Heart left ventricle (tissue), 13 donors: ENCODE results near the gene TBC1D19.

Experiments used
- POLR2A ChIP-seq, 2 donors: fragments of 450-650 bp; IDR thresholded peaks; one replicate each; pipeline ENCODE4 v1.6.1; 2017; ENCODE audit warnings: antibody characterized with exemption in 2 of 2, mild to moderate bottlenecking in 2 of 2, moderate library complexity in 2 of 2
- TF ChIP-seq, protein P1 (sequence below), 12 donors: fragments of 200-600 bp; sonication (generic) in 4 of 12; IDR thresholded peaks; one replicate each; pipeline versions ENCODE4 v1.5.0 to v1.8.0; 2018 to 2022; ENCODE audit warnings: antibody characterized with exemption in 12 of 12, mild to moderate bottlenecking in 5 of 12
- donor health status: ischemic (EF 13 %, LVEDD 7.1; RV severe dilation, severe dysfunction).
- donor health status: DM: no; HTN: yes; CAD: no.
- donor health status: DM: no; HTN: no; CAD: no.
- donor health status: ischemic (EF 25% LVEDD 6.9; RV normal size, moderate dysfunction).
- donor health status: ischemic (EF 25% LVEDD 5.7; RV mildly dilated, moderate dysfunction).
- donor health status: ischemic (EF 35%, LVEDD 5.7; RV mildly dilated, moderate dysfunction).
- donor health status: nonischemic (EF 11% LVEDD 7.7; RV severe dilation, severe dysfunction).
- donor health status: DM: yes; HTN: yes; CAD: no.
- donor health status: PGD.
- donor health status: ischemic (EF 29% LVEDD 5.4; RV normal size, mild dysfunction).
- donor health status: nonischemic (EF 23%, LVEDD 6.1; RV moderate dilation, normal function).

DNA sequence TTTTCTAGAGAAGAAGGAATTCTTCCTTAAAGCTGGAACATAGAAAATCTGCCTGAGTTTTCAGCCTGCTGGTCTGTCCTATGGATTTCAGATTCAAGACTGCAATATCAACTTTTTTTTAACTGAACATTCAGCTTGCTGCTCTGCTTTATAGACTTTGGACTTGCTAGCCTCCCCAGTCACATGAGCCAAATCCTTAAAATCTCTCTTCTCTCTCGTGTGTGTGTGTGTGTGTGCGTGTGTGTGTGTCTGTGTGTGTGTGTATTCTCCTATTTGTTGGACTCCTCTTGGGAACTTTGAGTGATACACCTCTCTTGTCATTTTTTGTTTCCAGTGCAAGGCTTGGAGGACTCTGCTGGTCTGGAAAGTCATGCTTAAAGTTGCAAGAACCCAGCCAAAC is 6.8 kb upstream of the TBC1D19 start:
- TF ChIP-seq, protein P1, sequence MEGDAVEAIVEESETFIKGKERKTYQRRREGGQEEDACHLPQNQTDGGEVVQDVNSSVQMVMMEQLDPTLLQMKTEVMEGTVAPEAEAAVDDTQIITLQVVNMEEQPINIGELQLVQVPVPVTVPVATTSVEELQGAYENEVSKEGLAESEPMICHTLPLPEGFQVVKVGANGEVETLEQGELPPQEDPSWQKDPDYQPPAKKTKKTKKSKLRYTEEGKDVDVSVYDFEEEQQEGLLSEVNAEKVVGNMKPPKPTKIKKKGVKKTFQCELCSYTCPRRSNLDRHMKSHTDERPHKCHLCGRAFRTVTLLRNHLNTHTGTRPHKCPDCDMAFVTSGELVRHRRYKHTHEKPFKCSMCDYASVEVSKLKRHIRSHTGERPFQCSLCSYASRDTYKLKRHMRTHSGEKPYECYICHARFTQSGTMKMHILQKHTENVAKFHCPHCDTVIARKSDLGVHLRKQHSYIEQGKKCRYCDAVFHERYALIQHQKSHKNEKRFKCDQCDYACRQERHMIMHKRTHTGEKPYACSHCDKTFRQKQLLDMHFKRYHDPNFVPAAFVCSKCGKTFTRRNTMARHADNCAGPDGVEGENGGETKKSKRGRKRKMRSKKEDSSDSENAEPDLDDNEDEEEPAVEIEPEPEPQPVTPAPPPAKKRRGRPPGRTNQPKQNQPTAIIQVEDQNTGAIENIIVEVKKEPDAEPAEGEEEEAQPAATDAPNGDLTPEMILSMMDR (IDR thresholded peaks at IDR 0.05), result no peak
- no peak for TF ChIP-seq POLR2A (IDR thresholded peaks at IDR 0.05)
